Spleen (tissue), 7 donors: Measurements from ENCODE around the gene BANK1.

Experiments
- POLR2AphosphoS5 ChIP-seq, 3 donors: sonication (generic); formaldehyde crosslinking; IDR thresholded peaks; one replicate each; pipeline ENCODE4 v1.5.1; 2017; ENCODE audit warnings: antibody characterized with exemption in 3 of 3
- TF ChIP-seq, protein P1 (sequence below), 11 experiments: fragments of 200-600 bp in 7 of 11; fragments of 450-650 bp in 4 of 11; sonication (generic) in 4 of 11; IDR thresholded peaks in 8 of 11; conservative IDR thresholded peaks in 3 of 11; 1 replicate in 7 of 11; 2 replicates in 4 of 11; pipeline versions ENCODE4 v1.4.0 to v1.8.0; 2016 to 2021; ENCODE audit warnings: antibody characterized with exemption in 11 of 11, inconsistent platforms in 4 of 11, mild to moderate bottlenecking in 1 of 11
- donor health status: DM: no; HTN: no; CAD: no; lungs with moderate emphysema.
- donor health status: DM: no; HTN: no; CAD: no.
- donor health status: DM: no; HTN: no; CAD: no.

GRCh38 chr4:102031406-102031805, 240.9 kb downstream of the BANK1 start:
- TF ChIP-seq, protein P1, sequence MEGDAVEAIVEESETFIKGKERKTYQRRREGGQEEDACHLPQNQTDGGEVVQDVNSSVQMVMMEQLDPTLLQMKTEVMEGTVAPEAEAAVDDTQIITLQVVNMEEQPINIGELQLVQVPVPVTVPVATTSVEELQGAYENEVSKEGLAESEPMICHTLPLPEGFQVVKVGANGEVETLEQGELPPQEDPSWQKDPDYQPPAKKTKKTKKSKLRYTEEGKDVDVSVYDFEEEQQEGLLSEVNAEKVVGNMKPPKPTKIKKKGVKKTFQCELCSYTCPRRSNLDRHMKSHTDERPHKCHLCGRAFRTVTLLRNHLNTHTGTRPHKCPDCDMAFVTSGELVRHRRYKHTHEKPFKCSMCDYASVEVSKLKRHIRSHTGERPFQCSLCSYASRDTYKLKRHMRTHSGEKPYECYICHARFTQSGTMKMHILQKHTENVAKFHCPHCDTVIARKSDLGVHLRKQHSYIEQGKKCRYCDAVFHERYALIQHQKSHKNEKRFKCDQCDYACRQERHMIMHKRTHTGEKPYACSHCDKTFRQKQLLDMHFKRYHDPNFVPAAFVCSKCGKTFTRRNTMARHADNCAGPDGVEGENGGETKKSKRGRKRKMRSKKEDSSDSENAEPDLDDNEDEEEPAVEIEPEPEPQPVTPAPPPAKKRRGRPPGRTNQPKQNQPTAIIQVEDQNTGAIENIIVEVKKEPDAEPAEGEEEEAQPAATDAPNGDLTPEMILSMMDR (IDR thresholded peaks at IDR 0.05 in 8 of 11, conservative IDR thresholded peaks at IDR 0.05 in 3 of 11), result no peak
- TF ChIP-seq POLR2AphosphoS5 (IDR thresholded peaks at IDR 0.05), result no peak
